ENCODE measurements around the gene WDFY2.

Gene WDFY2

GRCh38 chr13:51738226-51738905 lies 154.1 kb downstream of the WDFY2 start:
- no peak overlapping the region for H3K4me3 ChIP-seq (ENCODE audit: low read depth, low read length)
- TF ChIP-seq CTCF (IDR thresholded peaks at IDR 0.05; ENCODE audit: borderline replicate concordance, insufficient read depth, low read depth, low read length), result no peak

DNA sequence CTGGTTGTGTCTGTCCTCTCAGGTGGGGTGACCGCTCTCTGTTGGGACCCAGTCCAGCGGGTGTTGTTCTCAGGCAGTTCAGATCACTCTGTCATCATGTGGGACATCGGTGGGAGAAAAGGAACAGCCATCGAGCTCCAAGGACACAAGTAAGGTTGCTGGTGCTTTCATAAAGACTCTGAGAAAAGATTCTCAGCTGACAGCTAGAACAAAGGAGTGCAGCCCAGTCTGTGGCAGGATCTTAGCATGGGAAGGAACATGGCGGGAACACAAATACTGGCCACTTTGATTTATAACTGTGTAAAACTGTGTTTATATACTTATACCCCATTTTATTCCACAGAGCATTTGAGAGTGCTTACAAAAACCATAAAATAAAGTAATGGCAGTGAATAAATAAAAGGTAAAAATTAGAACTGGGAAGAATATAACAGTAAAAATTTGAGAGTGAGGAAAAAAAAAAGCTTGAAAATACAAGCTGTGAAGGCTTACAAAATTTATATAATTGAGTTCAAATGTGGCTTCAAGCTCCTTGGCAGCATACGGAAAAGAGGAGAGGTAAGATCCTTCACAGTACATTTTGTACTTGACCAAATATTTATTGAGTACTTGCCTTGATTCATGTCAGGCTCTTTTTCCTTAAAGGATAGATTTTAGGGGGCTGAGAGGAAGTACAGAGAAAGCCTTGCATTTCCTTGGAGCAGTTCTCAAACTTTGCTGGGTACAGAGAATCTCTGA lies 154.9 kb downstream of the WDFY2 start:
- H3K4me3 ChIP-seq (ENCODE audit: low read depth, low read length), result no peak overlapping the region
- no peak for TF ChIP-seq CTCF (IDR thresholded peaks at IDR 0.05; ENCODE audit: borderline replicate concordance, insufficient read depth, low read depth, low read length)

GRCh38 chr13:51740698-51741097 lies 156.4 kb downstream of the WDFY2 start:
- TF ChIP-seq CTCF (IDR thresholded peaks at IDR 0.05; ENCODE audit: borderline replicate concordance, insufficient read depth, low read depth, low read length), result no peak
- no peak overlapping the region for H3K4me3 ChIP-seq (ENCODE audit: low read depth, low read length)

- H3K4me3 ChIP-seq (ENCODE audit: low read depth, low read length), result no peak overlapping the region
- no peak for TF ChIP-seq CTCF (IDR thresholded peaks at IDR 0.05; ENCODE audit: borderline replicate concordance, insufficient read depth, low read depth, low read length)
These were observed 157.8 kb downstream of the WDFY2 start for GRCh38 chr13:51742031-51742430.

DNA sequence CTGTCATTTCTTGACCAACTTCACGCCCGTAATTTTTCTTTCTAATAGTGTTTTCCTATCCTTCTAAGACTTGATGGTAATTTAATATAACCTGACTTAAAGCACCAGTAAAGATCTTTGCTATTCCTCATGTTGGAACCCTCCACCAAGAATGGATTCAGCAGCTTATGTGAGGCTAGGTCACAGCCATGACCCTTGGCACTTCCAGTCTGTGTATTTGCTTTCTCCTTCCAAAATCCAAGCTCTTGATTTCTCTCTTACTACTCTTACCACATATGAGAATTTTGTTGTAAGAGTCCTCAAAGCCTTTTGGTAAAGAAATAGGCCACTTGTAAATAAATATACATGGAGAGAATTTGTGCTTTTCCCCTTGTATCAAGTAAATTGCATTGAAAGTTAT lies 158.3 kb downstream of the WDFY2 start:
- no peak for TF ChIP-seq CTCF (IDR thresholded peaks at IDR 0.05; ENCODE audit: borderline replicate concordance, insufficient read depth, low read depth, low read length)
- no peak overlapping the region for H3K4me3 ChIP-seq (ENCODE audit: low read depth, low read length)

DNA sequence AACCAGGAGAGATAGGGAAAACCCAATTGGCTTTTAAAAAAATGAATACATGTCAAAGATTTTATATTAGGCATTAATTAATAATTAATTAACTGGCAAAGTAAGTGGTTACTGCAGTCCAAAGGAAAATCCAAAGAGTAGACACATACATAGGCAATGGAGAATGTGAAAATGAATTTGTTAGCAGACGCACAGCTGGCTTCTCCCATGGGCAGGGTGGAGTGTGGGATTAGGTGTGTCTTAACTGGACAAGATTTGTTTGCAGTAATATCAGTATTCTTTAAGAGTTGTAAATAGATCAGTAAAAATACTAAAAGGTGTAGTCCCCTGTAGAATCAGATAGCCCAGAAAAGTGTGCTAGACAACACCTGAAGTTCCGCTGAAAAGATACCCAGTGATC lies 161.0 kb downstream of the WDFY2 start:
- no peak overlapping the region for H3K4me3 ChIP-seq (ENCODE audit: low read depth, low read length)
- no peak for TF ChIP-seq CTCF (IDR thresholded peaks at IDR 0.05; ENCODE audit: borderline replicate concordance, insufficient read depth, low read depth, low read length)

- no peak for TF ChIP-seq CTCF (IDR thresholded peaks at IDR 0.05; ENCODE audit: borderline replicate concordance, insufficient read depth, low read depth, low read length)
- H3K4me3 ChIP-seq (ENCODE audit: low read depth, low read length), result no peak overlapping the region
These were observed 162.5 kb downstream of the WDFY2 start for GRCh38 chr13:51746802-51747201.

All from GM12875 (cell line).